DMS79 treated with DMSO at 0.1 percent for 48 hours (cell line): ENCODE results near the gene HNRNPAB.
"Not testable (repeated sequence)": the region's sequence is repeated elsewhere in the genome, so short reads cannot be mapped to it uniquely, and the experiment has no call there.

Experiments used
- DNase-seq: peaks from one replicate; lab custom pipeline; 2025; lab: John Stamatoyannopoulos, UW

HNRNPAB gene

GRCh38 chr5:178212241-178213002, 8.1 kb downstream of the HNRNPAB start:
- no peak for DNase-seq

- DNase-seq = no peak
These were observed 8.7 kb downstream of the HNRNPAB start for GRCh38 chr5:178213003-178213461.

- DNase-seq = no peak
These were observed 9.4 kb downstream of the HNRNPAB start for GRCh38 chr5:178213748-178214151.

- DNase-seq = no peak
These were observed 9.9 kb downstream of the HNRNPAB start for GRCh38 chr5:178214160-178214803.

GRCh38 chr5:178215280-178216002, 11.1 kb downstream of the HNRNPAB start:
- no peak for DNase-seq

- DNase-seq = no peak
These were observed 11.8 kb downstream of the HNRNPAB start for GRCh38 chr5:178216088-178216534.

- no peak for DNase-seq
These were observed 12.4 kb downstream of the HNRNPAB start for GRCh38 chr5:178216779-178217178.

GRCh38 chr5:178218237-178218776, 14.0 kb downstream of the HNRNPAB start:
- DNase-seq = no peak

GRCh38 chr5:178218827-178219226, 14.5 kb downstream of the HNRNPAB start:
- DNase-seq = no peak

GRCh38 chr5:178221282-178221681, 16.9 kb downstream of the HNRNPAB start:
- DNase-seq = no peak

- DNase-seq = no peak
These were observed 17.5 kb downstream of the HNRNPAB start for GRCh38 chr5:178221853-178222252.

- DNase-seq = no peak
These were observed 18.0 kb downstream of the HNRNPAB start for GRCh38 chr5:178222292-178222691.

GRCh38 chr5:178223196-178223773, 19.0 kb downstream of the HNRNPAB start:
- no peak for DNase-seq

GRCh38 chr5:178223828-178224335, 19.5 kb downstream of the HNRNPAB start:
- DNase-seq = no peak

- no peak for DNase-seq
These were observed 20.1 kb downstream of the HNRNPAB start for GRCh38 chr5:178224403-178224802.

- DNase-seq = no peak
These were observed 20.8 kb downstream of the HNRNPAB start for GRCh38 chr5:178225174-178225573.

- DNase-seq = no peak
These were observed 22.9 kb downstream of the HNRNPAB start for GRCh38 chr5:178227138-178227659.

- no peak for DNase-seq
These were observed 23.6 kb downstream of the HNRNPAB start for GRCh38 chr5:178227929-178228328.

GRCh38 chr5:178228609-178229008, 24.3 kb downstream of the HNRNPAB start:
- no peak for DNase-seq

- DNase-seq = not testable (repeated sequence)
These were observed 24.8 kb downstream of the HNRNPAB start for GRCh38 chr5:178229111-178229510.

GRCh38 chr5:178229861-178230260, 25.5 kb downstream of the HNRNPAB start:
- no peak for DNase-seq
